Measurements from ENCODE around the gene SCYL3.

The SCYL3 gene, protein sequence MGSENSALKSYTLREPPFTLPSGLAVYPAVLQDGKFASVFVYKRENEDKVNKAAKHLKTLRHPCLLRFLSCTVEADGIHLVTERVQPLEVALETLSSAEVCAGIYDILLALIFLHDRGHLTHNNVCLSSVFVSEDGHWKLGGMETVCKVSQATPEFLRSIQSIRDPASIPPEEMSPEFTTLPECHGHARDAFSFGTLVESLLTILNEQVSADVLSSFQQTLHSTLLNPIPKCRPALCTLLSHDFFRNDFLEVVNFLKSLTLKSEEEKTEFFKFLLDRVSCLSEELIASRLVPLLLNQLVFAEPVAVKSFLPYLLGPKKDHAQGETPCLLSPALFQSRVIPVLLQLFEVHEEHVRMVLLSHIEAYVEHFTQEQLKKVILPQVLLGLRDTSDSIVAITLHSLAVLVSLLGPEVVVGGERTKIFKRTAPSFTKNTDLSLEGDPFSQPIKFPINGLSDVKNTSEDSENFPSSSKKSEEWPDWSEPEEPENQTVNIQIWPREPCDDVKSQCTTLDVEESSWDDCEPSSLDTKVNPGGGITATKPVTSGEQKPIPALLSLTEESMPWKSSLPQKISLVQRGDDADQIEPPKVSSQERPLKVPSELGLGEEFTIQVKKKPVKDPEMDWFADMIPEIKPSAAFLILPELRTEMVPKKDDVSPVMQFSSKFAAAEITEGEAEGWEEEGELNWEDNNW

GRCh38 chr1:169893645-169894423, at the start of gene SCYL3:
Gene SCYL3, minus strand, starts transcription at chr1:169893896. Its CDS starts 5,056 bp downstream, at chr1:169888840.
- H3K27me3 ChIP-seq = no peaks in the 10 kb centered on the region
- peak within 1 kb of the TSS; percentile 82 to 99 (median 94) for H3K4me3 ChIP-seq
- peak within 1 kb of the TSS; percentile 86 to 97 (median 91) for H3K4me2 ChIP-seq
- H3K4me1 ChIP-seq = peaks cover 23 to 47% (median 26%) of the 10 kb centered on the region in 10 experiments
- no peaks in the 10 kb centered on the region for H3K9me3 ChIP-seq (replicated peaks in 1 of 11)
- H3K36me3 ChIP-seq = peaks cover 0 to 2% (median 0%) of the 10 kb centered on the region in 11 experiments; a peak in 5 of 22 replicates
- peak within 1 kb of the TSS; percentile 93 to 100 (median 98) for H3K27ac ChIP-seq
- TF ChIP-seq Cebpa-rat (IDR thresholded peaks at IDR 0.05) = no peak
- H3K9ac ChIP-seq = peak within 1 kb of the TSS; percentile 89 to 99 (median 97)
- H4K20me1 ChIP-seq = peaks cover 0 to 19% (median 4%) of the 10 kb centered on the region in 11 experiments; a peak in 5 of 22 replicates

- H3K27ac ChIP-seq = no peak overlapping the region
- no peak overlapping the region for H3K4me2 ChIP-seq
- H3K9ac ChIP-seq = no peak overlapping the region
- H3K4me1 ChIP-seq = 0 out of 20 replicates have a peak, but pooled peaks cover 0 to 5% (median 0%) of the 10 kb centered on the region in 10 experiments
- no peak overlapping the region for H3K4me3 ChIP-seq
- H4K20me1 ChIP-seq = no peaks in the 10 kb centered on the region
- no peaks in the 10 kb centered on the region for H3K27me3 ChIP-seq
- peaks cover 0 to 10% (median 0%) of the 10 kb centered on the region in 11 experiments; a peak in 4 of 22 replicates for H3K36me3 ChIP-seq
- no peaks in the 10 kb centered on the region for H3K9me3 ChIP-seq (replicated peaks in 1 of 11)
- no peak for TF ChIP-seq Cebpa-rat (IDR thresholded peaks at IDR 0.05)
These were observed 48.5 kb upstream of the SCYL3 start for GRCh38 chr1:169941982-169942830.

DNA sequence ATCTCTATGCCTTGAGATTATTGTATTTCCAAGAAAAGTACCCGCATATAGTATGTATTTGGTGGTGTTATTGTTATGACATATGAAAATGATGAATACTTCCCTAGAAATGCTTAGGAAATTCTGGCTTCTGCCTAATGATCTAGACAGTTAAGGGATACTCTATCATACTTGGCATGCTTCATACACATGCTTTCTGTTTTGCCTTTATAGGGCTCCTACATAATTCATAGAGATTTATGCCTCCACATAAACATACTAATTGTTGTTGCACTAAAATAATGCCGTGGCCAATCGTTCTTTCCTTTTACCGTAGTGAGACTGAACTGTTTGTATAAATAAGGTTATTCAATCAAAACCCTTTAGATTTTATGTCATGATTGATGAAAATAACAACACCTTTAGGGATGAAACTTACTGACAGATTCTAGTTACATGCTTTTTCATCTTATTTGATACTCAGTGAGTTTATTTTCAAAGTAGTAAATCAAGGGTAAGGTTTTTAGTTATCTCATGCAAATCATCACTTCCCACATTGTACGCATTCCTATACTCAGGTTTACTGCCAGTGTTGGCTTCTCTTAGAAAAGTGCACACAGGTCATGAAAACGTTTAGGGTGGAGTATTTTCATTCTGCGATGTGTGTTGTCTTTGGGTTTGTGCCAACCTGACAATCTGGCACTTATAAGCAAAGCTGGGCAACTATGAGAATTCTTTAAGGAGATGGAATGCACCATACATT, 40.5 kb upstream of the SCYL3 start:
- Histone ChIP-seq H3K27me3 (no peaks in the 10 kb centered on the region), H4K20me1 (no peaks in the 10 kb centered on the region), H3K9me3 (replicated peaks in 1 of 11) (no peaks in the 10 kb centered on the region), H3K9ac (no peak overlapping the region), H3K4me1 (no peaks in the 10 kb centered on the region), H3K4me3 (no peak overlapping the region), H3K36me3 (no peaks in the 10 kb centered on the region), H3K4me2 (no peak overlapping the region), H3K27ac (no peak overlapping the region)
- no peak for TF ChIP-seq Cebpa-rat (IDR thresholded peaks at IDR 0.05)

DNA sequence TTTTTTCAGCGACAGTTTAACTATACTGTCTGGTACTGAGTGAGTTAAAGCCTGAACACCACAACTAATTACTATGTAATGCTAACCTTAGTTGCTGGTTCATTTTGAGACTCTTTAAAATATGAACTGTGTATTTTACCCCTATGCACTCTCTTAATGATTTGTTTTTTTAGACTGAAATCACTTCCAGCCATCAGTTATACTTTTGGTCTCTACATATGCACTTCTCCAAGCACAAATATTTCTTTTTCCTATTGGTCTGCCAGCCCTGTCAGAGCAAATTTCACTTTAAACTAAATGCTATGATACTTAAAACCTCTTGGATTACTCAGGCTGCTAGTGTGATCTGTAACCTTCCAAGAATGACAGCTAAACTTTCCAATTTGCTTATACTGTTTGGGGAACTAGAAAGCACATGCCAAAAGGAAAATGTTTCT, 38.1 kb upstream of the SCYL3 start:
- Histone ChIP-seq H4K20me1 (no peaks in the 10 kb centered on the region), H3K36me3 (no peaks in the 10 kb centered on the region), H3K9me3 (replicated peaks in 1 of 11) (no peaks in the 10 kb centered on the region), H3K4me3 (no peak overlapping the region), H3K4me1 (no peaks in the 10 kb centered on the region), H3K27me3 (no peaks in the 10 kb centered on the region), H3K9ac (no peak overlapping the region), H3K27ac (no peak overlapping the region), H3K4me2 (no peak overlapping the region)
- no peak for TF ChIP-seq Cebpa-rat (IDR thresholded peaks at IDR 0.05)

DNA sequence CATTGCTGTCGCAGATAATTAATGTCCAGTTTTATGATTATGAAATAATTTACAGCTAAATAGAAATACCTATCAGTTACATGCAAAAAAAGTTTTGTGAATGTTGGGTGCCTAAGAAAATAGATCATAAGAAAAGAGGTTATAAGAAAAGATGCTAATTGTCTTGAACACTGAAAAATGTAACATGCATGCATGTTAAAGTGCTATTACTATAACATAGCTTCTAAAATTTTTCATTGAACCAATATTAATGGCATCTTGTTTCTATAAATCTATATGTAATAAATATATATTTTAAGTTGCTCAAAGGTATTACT, 35.5 kb upstream of the SCYL3 start:
- Histone ChIP-seq H3K27ac (no peak overlapping the region), H4K20me1 (no peaks in the 10 kb centered on the region), H3K27me3 (no peaks in the 10 kb centered on the region), H3K9me3 (replicated peaks in 1 of 11) (no peaks in the 10 kb centered on the region), H3K4me3 (no peak overlapping the region), H3K4me2 (no peak overlapping the region), H3K36me3 (no peaks in the 10 kb centered on the region), H3K9ac (no peak overlapping the region), H3K4me1 (no peaks in the 10 kb centered on the region)
- TF ChIP-seq Cebpa-rat (IDR thresholded peaks at IDR 0.05) = no peak

- Histone ChIP-seq H3K36me3 (no peaks in the 10 kb centered on the region), H3K4me2 (no peak overlapping the region), H3K9ac (no peak overlapping the region), H3K4me3 (no peak overlapping the region), H3K4me1 (no peaks in the 10 kb centered on the region), H3K27ac (no peak overlapping the region), H4K20me1 (no peaks in the 10 kb centered on the region), H3K9me3 (replicated peaks in 1 of 11) (no peaks in the 10 kb centered on the region), H3K27me3 (no peaks in the 10 kb centered on the region)
- TF ChIP-seq Cebpa-rat (IDR thresholded peaks at IDR 0.05) = no peak
These were observed 34.9 kb upstream of the SCYL3 start for GRCh38 chr1:169928438-169929209.

DNA sequence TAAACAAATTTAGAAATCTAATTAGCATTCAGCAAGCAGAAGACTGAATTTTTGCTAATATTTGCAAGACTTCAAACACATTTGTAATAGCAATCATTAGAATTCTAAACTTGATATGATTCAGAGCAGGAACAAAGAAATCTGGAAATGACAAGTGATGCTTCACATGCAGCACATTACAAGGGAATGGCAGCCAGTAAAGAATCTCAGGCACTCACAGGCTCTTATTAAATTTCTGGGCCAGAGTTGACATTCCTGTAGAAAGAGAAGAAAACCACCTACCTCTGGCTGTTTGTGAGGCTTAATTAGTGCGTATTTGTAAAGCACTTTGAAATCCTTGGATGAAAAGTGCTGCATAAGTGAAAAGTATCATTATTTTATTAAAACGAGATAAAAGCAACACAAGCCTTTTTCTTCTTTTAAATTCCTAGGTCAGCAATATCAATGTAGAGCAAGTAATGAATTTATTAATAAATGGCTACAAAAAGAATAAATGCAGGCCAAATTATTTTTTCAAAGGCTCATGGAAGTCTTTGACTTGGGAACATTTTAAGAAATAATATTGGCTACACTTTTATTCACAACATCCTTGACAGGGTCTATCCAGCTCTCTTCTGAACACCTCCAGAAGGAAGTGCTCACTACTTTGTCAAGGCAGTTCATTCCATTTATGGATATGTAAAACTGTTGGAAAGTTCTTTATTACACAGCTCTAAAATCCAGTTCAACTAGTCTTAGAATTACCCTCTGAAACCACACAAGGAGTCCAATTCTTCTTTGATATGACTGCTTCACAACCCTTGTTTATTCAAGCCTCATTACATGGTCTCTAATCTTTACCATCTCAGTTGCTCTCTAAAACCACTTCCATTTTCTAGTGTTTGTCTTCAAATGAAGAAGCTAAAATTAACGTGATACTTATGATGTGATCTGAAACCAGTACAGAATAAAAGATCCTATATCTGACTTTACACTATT, 32.1 kb upstream of the SCYL3 start:
- H3K4me2 ChIP-seq = no peak overlapping the region
- no peaks in the 10 kb centered on the region for H3K9me3 ChIP-seq (replicated peaks in 1 of 11)
- no peaks in the 10 kb centered on the region for H3K36me3 ChIP-seq
- H3K27ac ChIP-seq = no peak overlapping the region
- TF ChIP-seq Cebpa-rat (IDR thresholded peaks at IDR 0.05) = no peak
- H4K20me1 ChIP-seq = no peaks in the 10 kb centered on the region
- H3K4me3 ChIP-seq = no peak overlapping the region
- H3K9ac ChIP-seq = no peak overlapping the region
- H3K4me1 ChIP-seq = no peaks in the 10 kb centered on the region
- no peaks in the 10 kb centered on the region for H3K27me3 ChIP-seq
